ENCODE measurements around the gene GLDC. TPM values are rescaled to one million over a fixed set of nuclear protein-coding genes. Genes with fewer than 3 reads are reported as not detected.

GLDC gene
- total RNA-seq, 2 experiments from 2014 or later = not detected

DNA sequence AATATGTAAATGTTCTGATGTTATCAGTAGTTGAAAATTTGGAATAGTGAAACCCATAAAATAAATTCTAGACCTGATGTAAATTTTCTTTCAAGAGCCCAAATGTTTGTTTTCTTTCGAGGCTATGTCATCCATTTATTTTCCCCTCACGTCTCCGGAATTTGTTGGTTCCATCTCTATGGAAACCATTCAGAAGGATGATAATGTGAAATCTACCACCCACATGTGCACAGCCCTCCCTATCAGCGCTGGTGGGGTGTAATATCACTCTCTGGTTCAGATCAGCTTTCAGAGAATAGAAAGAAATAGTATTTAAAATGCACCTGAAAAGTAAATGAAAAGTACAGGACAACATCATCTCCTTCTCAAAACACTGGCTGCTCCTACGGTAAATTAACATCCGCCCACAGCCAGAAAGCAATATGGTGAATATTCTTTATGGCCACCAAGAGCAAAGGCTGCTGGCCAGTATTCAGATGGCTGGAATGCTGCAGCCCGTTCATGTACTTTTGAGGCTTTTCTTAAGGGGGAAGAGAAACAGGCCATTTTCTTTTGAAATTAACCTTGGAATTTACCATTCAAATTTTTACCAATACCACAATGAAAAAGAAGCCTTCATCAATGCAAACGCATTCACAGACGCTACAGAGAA, 28.5 kb downstream of the GLDC start:
- no peak for DNase-seq (ENCODE audit: low spot score)
- CTCF ChIA-PET (ENCODE audit: unreplicated experiment) = no interaction called here

DNA sequence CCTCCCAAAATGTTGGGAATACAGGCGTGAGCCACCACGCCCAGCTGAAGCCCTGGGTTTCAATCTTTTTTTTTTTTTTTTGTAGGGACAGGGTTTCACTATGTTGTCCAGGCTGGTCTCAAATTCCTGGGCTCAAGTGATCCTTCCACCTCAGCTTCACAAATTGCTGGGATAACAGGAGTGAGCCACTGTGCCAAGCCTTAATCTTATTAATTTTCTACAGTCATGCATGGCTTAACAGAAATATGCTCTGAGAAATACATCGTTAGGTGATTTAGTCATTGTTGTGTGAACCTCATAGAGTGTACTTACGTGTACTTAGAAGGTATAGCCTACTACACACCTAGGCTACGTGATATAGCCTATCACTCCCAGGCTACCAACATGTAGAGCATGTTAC, 31.0 kb downstream of the GLDC start:
- Histone ChIP-seq H3K27ac (ENCODE audit: low read depth, low read length, poor library complexity, severe bottlenecking) (no peak overlapping the region), H2AFZ (ENCODE audit: low read length) (no peak overlapping the region), H4K20me1 (ENCODE audit: insufficient read depth, low read length) (no peaks in the 10 kb centered on the region), H3K4me3 (ENCODE audit: low read depth, low read length, poor library complexity, severe bottlenecking) (no peak overlapping the region), H3K36me3 (ENCODE audit: insufficient read depth, low read length) (no peaks in the 10 kb centered on the region), H3K4me2 (ENCODE audit: low read length) (no peak overlapping the region), H3K79me2 (ENCODE audit: insufficient read depth, low read depth, low read length) (no peaks in the 10 kb centered on the region), H3K9me3 (ENCODE audit: low read length) (no peaks in the 10 kb centered on the region), H3K4me1 (ENCODE audit: insufficient read depth, low read length, poor library complexity, severe bottlenecking) (no peaks in the 10 kb centered on the region), H3K9me2 (ENCODE audit: insufficient read depth, low read length) (no peaks in the 10 kb centered on the region)
- no peak for TF ChIP-seq EZH2phosphoT487 (IDR thresholded peaks at IDR 0.05; ENCODE audit: borderline replicate concordance, low read depth, low read length)
- TF ChIP-seq, protein P1, sequence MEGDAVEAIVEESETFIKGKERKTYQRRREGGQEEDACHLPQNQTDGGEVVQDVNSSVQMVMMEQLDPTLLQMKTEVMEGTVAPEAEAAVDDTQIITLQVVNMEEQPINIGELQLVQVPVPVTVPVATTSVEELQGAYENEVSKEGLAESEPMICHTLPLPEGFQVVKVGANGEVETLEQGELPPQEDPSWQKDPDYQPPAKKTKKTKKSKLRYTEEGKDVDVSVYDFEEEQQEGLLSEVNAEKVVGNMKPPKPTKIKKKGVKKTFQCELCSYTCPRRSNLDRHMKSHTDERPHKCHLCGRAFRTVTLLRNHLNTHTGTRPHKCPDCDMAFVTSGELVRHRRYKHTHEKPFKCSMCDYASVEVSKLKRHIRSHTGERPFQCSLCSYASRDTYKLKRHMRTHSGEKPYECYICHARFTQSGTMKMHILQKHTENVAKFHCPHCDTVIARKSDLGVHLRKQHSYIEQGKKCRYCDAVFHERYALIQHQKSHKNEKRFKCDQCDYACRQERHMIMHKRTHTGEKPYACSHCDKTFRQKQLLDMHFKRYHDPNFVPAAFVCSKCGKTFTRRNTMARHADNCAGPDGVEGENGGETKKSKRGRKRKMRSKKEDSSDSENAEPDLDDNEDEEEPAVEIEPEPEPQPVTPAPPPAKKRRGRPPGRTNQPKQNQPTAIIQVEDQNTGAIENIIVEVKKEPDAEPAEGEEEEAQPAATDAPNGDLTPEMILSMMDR (conservative IDR thresholded peaks at IDR 0.05; ENCODE audit: low read length) = no peak
- CTCF ChIA-PET (ENCODE audit: unreplicated experiment) = no interaction called here
- intact Hi-C loops (cut with micrococcal nuclease; ENCODE audit: unreplicated experiment) = no loop called here
- BruUV-seq (replicated peaks) = no TSS peak
- DNase-seq (ENCODE audit: low spot score) = no peak
- POLR2A ChIA-PET = no interaction called here

More for the DNA sequence above, 28.5 kb downstream of the GLDC start:
- no peaks in the 10 kb centered on the region for H3K4me1 ChIP-seq (ENCODE audit: insufficient read depth, low read length, poor library complexity, severe bottlenecking)
- BruUV-seq (replicated peaks) = no TSS peak
- H3K36me3 ChIP-seq (ENCODE audit: insufficient read depth, low read length) = no peaks in the 10 kb centered on the region
- H2AFZ ChIP-seq (ENCODE audit: low read length) = no peak overlapping the region
- POLR2A ChIA-PET = no interaction called here
- intact Hi-C loops (cut with micrococcal nuclease; ENCODE audit: unreplicated experiment) = no loop called here
- H3K9me3 ChIP-seq (ENCODE audit: low read length) = no peaks in the 10 kb centered on the region
- no peak overlapping the region for H3K4me3 ChIP-seq (ENCODE audit: low read depth, low read length, poor library complexity, severe bottlenecking)
- TF ChIP-seq, protein P1 (conservative IDR thresholded peaks at IDR 0.05; ENCODE audit: low read length) = no peak
- TF ChIP-seq EZH2phosphoT487 (IDR thresholded peaks at IDR 0.05; ENCODE audit: borderline replicate concordance, low read depth, low read length) = no peak
- no peak overlapping the region for H3K4me2 ChIP-seq (ENCODE audit: low read length)
- no peaks in the 10 kb centered on the region for H3K79me2 ChIP-seq (ENCODE audit: insufficient read depth, low read depth, low read length)
- no peaks in the 10 kb centered on the region for H4K20me1 ChIP-seq (ENCODE audit: insufficient read depth, low read length)
- H3K27ac ChIP-seq (ENCODE audit: low read depth, low read length, poor library complexity, severe bottlenecking) = no peak overlapping the region
- H3K9me2 ChIP-seq (ENCODE audit: insufficient read depth, low read length) = no peaks in the 10 kb centered on the region

DNA sequence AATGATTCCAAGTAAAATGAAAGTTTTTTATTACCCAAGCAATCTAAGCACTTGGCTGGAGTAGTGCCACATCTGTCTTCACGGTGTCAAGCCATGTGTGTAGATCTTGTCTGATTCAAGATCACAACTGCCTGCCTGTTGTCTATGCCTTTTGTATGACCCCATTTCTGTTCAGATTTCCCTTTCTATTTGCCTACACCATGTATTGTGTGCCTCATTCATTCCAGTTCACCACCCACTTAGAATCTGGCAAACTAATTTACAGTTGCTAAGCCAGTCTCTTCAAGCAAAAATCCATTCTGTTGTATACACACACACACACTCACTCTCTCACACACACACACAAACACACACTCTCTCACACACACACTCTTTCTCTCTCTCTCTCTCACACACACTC, 33.7 kb downstream of the GLDC start:
- no peak for DNase-seq (ENCODE audit: low spot score)
- Histone ChIP-seq H3K4me2 (ENCODE audit: low read length) (no peak overlapping the region), H3K9me2 (ENCODE audit: insufficient read depth, low read length) (no peaks in the 10 kb centered on the region), H3K4me1 (ENCODE audit: insufficient read depth, low read length, poor library complexity, severe bottlenecking) (no peaks in the 10 kb centered on the region), H3K79me2 (ENCODE audit: insufficient read depth, low read depth, low read length) (no peaks in the 10 kb centered on the region), H2AFZ (ENCODE audit: low read length) (no peak overlapping the region), H3K36me3 (ENCODE audit: insufficient read depth, low read length) (no peaks in the 10 kb centered on the region), H3K9me3 (ENCODE audit: low read length) (no peaks in the 10 kb centered on the region), H3K27ac (ENCODE audit: low read depth, low read length, poor library complexity, severe bottlenecking) (no peak overlapping the region), H4K20me1 (ENCODE audit: insufficient read depth, low read length) (no peaks in the 10 kb centered on the region), H3K4me3 (ENCODE audit: low read depth, low read length, poor library complexity, severe bottlenecking) (no peak overlapping the region)
- TF ChIP-seq, protein P1 (conservative IDR thresholded peaks at IDR 0.05; ENCODE audit: low read length) = no peak
- TF ChIP-seq EZH2phosphoT487 (IDR thresholded peaks at IDR 0.05; ENCODE audit: borderline replicate concordance, low read depth, low read length) = no peak
- ChIA-PET CTCF (ENCODE audit: unreplicated experiment) (no interaction called here), POLR2A (no interaction called here)
- BruUV-seq (replicated peaks) = no TSS peak
- intact Hi-C loops (cut with micrococcal nuclease; ENCODE audit: unreplicated experiment) = no loop called here

Measured in OCI-LY7 (cell line).